NCI-H2081 treated with DMSO at 0.1 percent for 48 hours (cell line): Measurements from ENCODE around the gene CDKN1C.

ENCODE experiments used
- DNase-seq: peaks from one replicate; lab custom pipeline; 2025; lab: John Stamatoyannopoulos, UW

Gene CDKN1C

GRCh38 chr11:2869561-2870427 lies 15.8 kb downstream of the CDKN1C start:
- no peak for DNase-seq

- DNase-seq: no peak
Measured at GRCh38 chr11:2869134-2869526, 16.4 kb downstream of the CDKN1C start.

GRCh38 chr11:2868506-2869133 lies 17.0 kb downstream of the CDKN1C start:
- no peak for DNase-seq

- no peak for DNase-seq
Measured at GRCh38 chr11:2867722-2868505, 17.7 kb downstream of the CDKN1C start.

GRCh38 chr11:2867142-2867541 lies 18.4 kb downstream of the CDKN1C start:
- no peak for DNase-seq

GRCh38 chr11:2865922-2866577 lies 19.5 kb downstream of the CDKN1C start:
- no peak for DNase-seq

- no peak for DNase-seq
Measured at GRCh38 chr11:2864901-2865300, 20.7 kb downstream of the CDKN1C start.

GRCh38 chr11:2863276-2863618 lies 22.3 kb downstream of the CDKN1C start:
- no peak for DNase-seq

- DNase-seq: no peak
Measured at GRCh38 chr11:2862395-2863275, 22.9 kb downstream of the CDKN1C start.

- no peak for DNase-seq
Measured at GRCh38 chr11:2860636-2861035, 24.9 kb downstream of the CDKN1C start.

GRCh38 chr11:2859699-2860037 lies 25.9 kb downstream of the CDKN1C start:
- DNase-seq: no peak

- DNase-seq: no peak
Measured at GRCh38 chr11:2858995-2859698, 26.4 kb downstream of the CDKN1C start.

- no peak for DNase-seq
Measured at GRCh38 chr11:2857918-2858317, 27.7 kb downstream of the CDKN1C start.

- DNase-seq: no peak
Measured at GRCh38 chr11:2857276-2857675, 28.3 kb downstream of the CDKN1C start.

- DNase-seq: no peak
Measured at GRCh38 chr11:2855162-2855561, 30.4 kb downstream of the CDKN1C start.

GRCh38 chr11:2853997-2854560 lies 31.5 kb downstream of the CDKN1C start:
- DNase-seq: no peak

GRCh38 chr11:2853401-2853800 lies 32.2 kb downstream of the CDKN1C start:
- DNase-seq: no peak

- no peak for DNase-seq
Measured at GRCh38 chr11:2849994-2850770, 35.4 kb downstream of the CDKN1C start.

GRCh38 chr11:2848497-2848896 lies 37.1 kb downstream of the CDKN1C start:
- no peak for DNase-seq

- DNase-seq: no peak
Measured at GRCh38 chr11:2847561-2847960, 38.0 kb downstream of the CDKN1C start.
